Panc1 (cell line): ENCODE measurements around the gene TMPRSS2. TPM values are rescaled to one million over a fixed set of nuclear protein-coding genes. Genes with fewer than 3 reads are reported as not detected.

ENCODE experiments used
- ATAC-seq: fragments of 200-7000 bp; cut with Tn5 transposase; 2 replicates; pipeline ENCODE4 v1.9.1; 2020; ENCODE audit warnings: mild to moderate bottlenecking, moderate library complexity
- BruUV-seq: library from RNA; stranded (reverse); fragments of 400-500 nt; replicated peaks from 2 replicates; lab custom pipeline; 2021; lab: Mats Ljungman, UMichigan
- CTCF ChIA-PET: fragments of 300-600 bp; sonication (Branson Sonifier 250); formaldehyde crosslinking; loops from one replicate; lab custom pipeline; 2022; ENCODE audit warnings: antibody characterized with exemption; lab: Charles Lee
- POLR2A ChIA-PET: fragments of 300-600 bp; sonication (Branson Sonifier 250); formaldehyde crosslinking; loops from one replicate; lab custom pipeline; 2022; ENCODE audit warnings: antibody characterized with exemption; lab: Charles Lee
- DNase-seq: peaks from one replicate; pipeline ENCODE4 v3.0.0-alpha.2; 2010; ENCODE audit warnings: low read depth, low spot score
- H3K27ac ChIP-seq: 2 replicates; pipeline ENCODE4 v1.5.1; 2011; ENCODE audit warnings: mild to moderate bottlenecking, low read length, inconsistent platforms
- H3K27me3 ChIP-seq: fragments of 200-500 bp; sonication (Bioruptor generic); 2 replicates; pipeline ENCODE4 v1.6.0; 2014; ENCODE audit warnings: low read length, inconsistent platforms; ENCODE audit not compliant: control insufficient read depth, insufficient read depth
- H3K36me3 ChIP-seq: fragments of 200-500 bp; sonication (Bioruptor generic); 2 replicates; pipeline ENCODE4 v1.5.1; 2014; ENCODE audit warnings: inconsistent platforms, mild to moderate bottlenecking, low read length, moderate library complexity; ENCODE audit not compliant: control insufficient read depth, insufficient read depth
- H3K4me1 ChIP-seq: 2 replicates; pipeline ENCODE4 v1.5.1; 2011; ENCODE audit warnings: inconsistent platforms, mild to moderate bottlenecking, low read length, moderate library complexity; ENCODE audit not compliant: control insufficient read depth, insufficient read depth
- H3K4me3 ChIP-seq, 2 experiments: 2 replicates each; pipeline ENCODE4 v1.5.1; 2011 to 2012; ENCODE audit warnings: low read depth in 2 of 2, low read length in 2 of 2, mild to moderate bottlenecking in 2 of 2, inconsistent platforms in 1 of 2, moderate library complexity in 1 of 2
- H3K9me3 ChIP-seq: fragments of 200-500 bp; sonication (Bioruptor generic); 2 replicates; pipeline ENCODE4 v1.5.1; 2014; ENCODE audit warnings: low read depth, mild to moderate bottlenecking, inconsistent platforms, low read length, moderate library complexity; ENCODE audit not compliant: control insufficient read depth, insufficient read depth
- POLR2AphosphoS5 ChIP-seq: IDR thresholded peaks from 2 replicates; pipeline ENCODE4 v1.6.1; 2012; ENCODE audit warnings: mild to moderate bottlenecking, low read depth, low read length, moderate library complexity
- SIN3A ChIP-seq: IDR thresholded peaks from 2 replicates; pipeline ENCODE4 v1.6.1; 2012; ENCODE audit warnings: low read depth, mild to moderate bottlenecking, low read length, moderate library complexity, borderline replicate concordance; ENCODE audit not compliant: insufficient read depth
- TCF7L2 ChIP-seq: IDR thresholded peaks from 2 replicates; pipeline ENCODE4 v1.6.1; 2011; ENCODE audit warnings: mild to moderate bottlenecking, low read depth, low read length, inconsistent platforms
- in situ Hi-C: cut with HindIII; loops from 2 replicates; pipeline ENCODE4 v1.10.0; 2016; ENCODE audit warnings: low sequenced_read_pairs, low pct_unique_long_range_greater_than_20kb
- intact Hi-C: fragments of 100-400 bp; cut with micrococcal nuclease; formaldehyde crosslinking; loops from one replicate; pipeline ENCODE4 v1.10.0; 2022; ENCODE audit not compliant: unreplicated experiment
- total RNA-seq: library from RNA; stranded (reverse); gene quantifications from one replicate; pipeline ENCODE4 v1.2.1, GENCODE V29; 2021; ENCODE audit not compliant: unreplicated experiment
- TF ChIP-seq, protein P1 (sequence below), 2 experiments: IDR thresholded peaks; 2 replicates each; pipeline ENCODE4 v1.6.1; 2011 to 2012; ENCODE audit warnings: low read depth in 2 of 2, control low read depth in 1 of 2, low read length in 1 of 2, mild to moderate bottlenecking in 1 of 2, moderate library complexity in 1 of 2; ENCODE audit not compliant: insufficient read depth in 1 of 2
- TF ChIP-seq, protein P2 (sequence below): fragments of 450-650 bp; IDR thresholded peaks from 2 replicates; pipeline ENCODE4 v1.5.1; 2017; ENCODE audit warnings: mild to moderate bottlenecking

Gene TMPRSS2
- total RNA-seq, 1 experiment from 2014 or later: 111 TPM

DNA sequence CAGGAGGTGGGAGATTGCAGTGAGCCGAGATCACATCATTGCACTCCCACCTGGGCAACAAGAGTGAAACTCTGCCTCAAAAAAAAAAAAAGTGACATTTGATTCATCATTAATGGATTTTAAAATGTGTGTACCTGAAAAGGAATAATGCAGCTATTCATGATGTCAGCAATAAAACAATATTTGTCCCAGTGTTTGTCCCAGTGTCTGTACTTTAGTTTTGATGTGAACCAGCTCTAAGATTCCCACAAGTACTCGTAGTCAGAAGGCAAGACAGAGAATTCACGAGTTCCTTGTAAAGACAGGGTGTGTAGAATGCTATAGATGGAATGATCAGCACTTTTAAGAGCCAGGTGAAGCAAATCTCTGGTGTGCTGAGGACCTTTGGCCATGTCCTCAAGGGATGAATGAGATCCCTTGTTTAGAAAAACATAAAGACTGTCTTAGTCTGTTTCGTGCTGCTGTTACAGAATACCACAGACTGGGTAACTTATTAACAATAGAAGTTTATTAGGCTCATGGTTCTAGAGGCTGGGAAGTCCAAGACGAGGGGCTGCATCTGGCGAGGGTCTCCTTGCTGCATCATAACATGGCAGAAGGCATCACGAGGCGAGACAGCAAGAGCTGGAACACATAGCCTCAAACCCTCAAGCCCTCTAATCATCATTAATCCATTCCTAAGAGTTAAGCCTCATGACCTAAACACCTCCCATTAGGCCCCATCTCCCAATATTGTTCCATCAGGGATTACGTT lies 12.0 kb upstream of the TMPRSS2 start:
- in situ Hi-C loops (no loop called here), intact Hi-C loops (loop anchor here (10.0 kb wide), 1 partner anchor 65 kb away; no protein-coding TSS in a partner anchor)
- no peak for TF ChIP-seq SIN3A
- TF ChIP-seq, protein P1, sequence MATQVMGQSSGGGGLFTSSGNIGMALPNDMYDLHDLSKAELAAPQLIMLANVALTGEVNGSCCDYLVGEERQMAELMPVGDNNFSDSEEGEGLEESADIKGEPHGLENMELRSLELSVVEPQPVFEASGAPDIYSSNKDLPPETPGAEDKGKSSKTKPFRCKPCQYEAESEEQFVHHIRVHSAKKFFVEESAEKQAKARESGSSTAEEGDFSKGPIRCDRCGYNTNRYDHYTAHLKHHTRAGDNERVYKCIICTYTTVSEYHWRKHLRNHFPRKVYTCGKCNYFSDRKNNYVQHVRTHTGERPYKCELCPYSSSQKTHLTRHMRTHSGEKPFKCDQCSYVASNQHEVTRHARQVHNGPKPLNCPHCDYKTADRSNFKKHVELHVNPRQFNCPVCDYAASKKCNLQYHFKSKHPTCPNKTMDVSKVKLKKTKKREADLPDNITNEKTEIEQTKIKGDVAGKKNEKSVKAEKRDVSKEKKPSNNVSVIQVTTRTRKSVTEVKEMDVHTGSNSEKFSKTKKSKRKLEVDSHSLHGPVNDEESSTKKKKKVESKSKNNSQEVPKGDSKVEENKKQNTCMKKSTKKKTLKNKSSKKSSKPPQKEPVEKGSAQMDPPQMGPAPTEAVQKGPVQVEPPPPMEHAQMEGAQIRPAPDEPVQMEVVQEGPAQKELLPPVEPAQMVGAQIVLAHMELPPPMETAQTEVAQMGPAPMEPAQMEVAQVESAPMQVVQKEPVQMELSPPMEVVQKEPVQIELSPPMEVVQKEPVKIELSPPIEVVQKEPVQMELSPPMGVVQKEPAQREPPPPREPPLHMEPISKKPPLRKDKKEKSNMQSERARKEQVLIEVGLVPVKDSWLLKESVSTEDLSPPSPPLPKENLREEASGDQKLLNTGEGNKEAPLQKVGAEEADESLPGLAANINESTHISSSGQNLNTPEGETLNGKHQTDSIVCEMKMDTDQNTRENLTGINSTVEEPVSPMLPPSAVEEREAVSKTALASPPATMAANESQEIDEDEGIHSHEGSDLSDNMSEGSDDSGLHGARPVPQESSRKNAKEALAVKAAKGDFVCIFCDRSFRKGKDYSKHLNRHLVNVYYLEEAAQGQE (IDR thresholded peaks at IDR 0.05; ENCODE audit: insufficient read depth in 1 of 2, low read depth in 2 of 2, low read length in 1 of 2): no peak
- no peak for TF ChIP-seq POLR2AphosphoS5
- TF ChIP-seq TCF7L2: no peak
- TF ChIP-seq, protein P2, sequence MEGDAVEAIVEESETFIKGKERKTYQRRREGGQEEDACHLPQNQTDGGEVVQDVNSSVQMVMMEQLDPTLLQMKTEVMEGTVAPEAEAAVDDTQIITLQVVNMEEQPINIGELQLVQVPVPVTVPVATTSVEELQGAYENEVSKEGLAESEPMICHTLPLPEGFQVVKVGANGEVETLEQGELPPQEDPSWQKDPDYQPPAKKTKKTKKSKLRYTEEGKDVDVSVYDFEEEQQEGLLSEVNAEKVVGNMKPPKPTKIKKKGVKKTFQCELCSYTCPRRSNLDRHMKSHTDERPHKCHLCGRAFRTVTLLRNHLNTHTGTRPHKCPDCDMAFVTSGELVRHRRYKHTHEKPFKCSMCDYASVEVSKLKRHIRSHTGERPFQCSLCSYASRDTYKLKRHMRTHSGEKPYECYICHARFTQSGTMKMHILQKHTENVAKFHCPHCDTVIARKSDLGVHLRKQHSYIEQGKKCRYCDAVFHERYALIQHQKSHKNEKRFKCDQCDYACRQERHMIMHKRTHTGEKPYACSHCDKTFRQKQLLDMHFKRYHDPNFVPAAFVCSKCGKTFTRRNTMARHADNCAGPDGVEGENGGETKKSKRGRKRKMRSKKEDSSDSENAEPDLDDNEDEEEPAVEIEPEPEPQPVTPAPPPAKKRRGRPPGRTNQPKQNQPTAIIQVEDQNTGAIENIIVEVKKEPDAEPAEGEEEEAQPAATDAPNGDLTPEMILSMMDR: no peak
- no TSS peak for BruUV-seq
- Histone ChIP-seq H3K4me1 (peaks cover 8% of the 10 kb centered on the region; the same call in 1 of the 2 replicates), H3K27ac (peak overlapping the region; percentile 59; the same call in 1 of the 2 replicates), H3K27me3 (no peaks in the 10 kb centered on the region), H3K9me3 (no peaks in the 10 kb centered on the region), H3K4me3 (no peak overlapping the region), H3K36me3 (no peaks in the 10 kb centered on the region)
- ChIA-PET POLR2A (interaction anchor here (0.6 kb wide), 1 partner anchor 18 kb away, joined by 9 read pairs; no protein-coding TSS in a partner anchor), CTCF (no interaction called here)
- ATAC-seq: no peak
- no peak for DNase-seq

DNA sequence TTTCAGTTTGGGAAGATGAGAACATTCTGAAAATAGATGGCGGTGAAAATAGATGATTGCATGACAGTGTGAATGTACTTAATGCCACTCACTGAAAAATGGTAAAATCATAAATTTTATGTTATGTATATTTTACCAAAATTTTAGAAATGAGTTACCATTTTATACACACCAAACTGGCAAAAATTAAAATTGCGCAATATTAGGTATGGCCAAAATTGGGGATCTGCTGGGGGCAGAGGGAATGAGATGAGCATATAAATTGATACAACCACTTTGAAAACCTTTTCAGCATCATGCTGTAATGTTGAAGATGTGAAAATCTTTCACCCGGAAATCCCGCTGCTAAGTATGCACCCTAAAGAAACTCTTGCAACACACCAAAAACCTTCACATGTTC lies 10.8 kb upstream of the TMPRSS2 start:
- DNase-seq (no peak), ATAC-seq (no peak)
- in situ Hi-C loops (no loop called here), intact Hi-C loops (no loop called here)
- no peaks in the 10 kb centered on the region for H3K9me3 ChIP-seq
- no TSS peak for BruUV-seq
- H3K27me3 ChIP-seq: no peaks in the 10 kb centered on the region
- H3K36me3 ChIP-seq: no peaks in the 10 kb centered on the region
- no peak overlapping the region for H3K4me3 ChIP-seq
- ChIA-PET POLR2A (interaction anchor here (0.5 kb wide), 1 partner anchor 11 kb away, joined by 3 read pairs; the partner anchor contains the start of gene TMPRSS2), CTCF (no interaction called here)
- TF ChIP-seq SIN3A: no peak
- peaks cover 8% of the 10 kb centered on the region; the same call in 1 of the 2 replicates for H3K4me1 ChIP-seq
- no peak overlapping the region for H3K27ac ChIP-seq

DNA sequence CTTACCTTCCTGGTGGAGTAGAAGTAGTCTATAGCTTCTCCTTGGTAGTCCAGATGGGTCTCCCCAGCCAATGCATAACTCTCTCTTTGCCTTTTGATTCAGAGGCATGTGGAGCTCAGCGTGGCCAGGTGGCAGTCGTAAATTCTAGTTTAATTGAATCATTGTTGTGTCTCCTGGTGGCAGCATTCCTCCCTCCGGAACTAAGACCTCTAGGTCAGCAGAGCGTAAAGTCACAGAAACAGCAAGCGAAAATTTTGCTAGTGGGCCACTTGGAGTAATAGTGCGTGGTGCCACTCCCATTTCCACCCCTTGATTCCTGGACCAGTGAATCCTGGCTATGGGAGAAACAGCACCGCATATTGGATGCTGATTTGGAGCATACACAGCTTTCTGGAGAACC lies 3.9 kb upstream of the TMPRSS2 start:
- ChIA-PET POLR2A (no interaction called here), CTCF (no interaction called here)
- no TSS peak for BruUV-seq
- Histone ChIP-seq H3K27ac (peak overlapping the region; percentile 73), H3K27me3 (no peaks in the 10 kb centered on the region), H3K9me3 (no peaks in the 10 kb centered on the region), H3K4me3 (no peak overlapping the region), H3K36me3 (no peaks in the 10 kb centered on the region), H3K4me1 (peaks cover 15% of the 10 kb centered on the region)
- intact Hi-C loops: no loop called here
- in situ Hi-C loops: no loop called here
- DNase-seq (no peak), ATAC-seq (no peak)
- TF ChIP-seq, protein P2: no peak
- no peak for TF ChIP-seq SIN3A
- TF ChIP-seq TCF7L2: no peak
- TF ChIP-seq POLR2AphosphoS5: no peak
